HL-60 (cell line): ENCODE results near the gene INKA2.

ENCODE experiments used
- DNase-seq, 2 experiments: peaks; one replicate each; pipeline ENCODE4 v3.0.0-alpha.2; 2010 to 2020; ENCODE audit warnings: low read depth in 1 of 2, low spot score in 1 of 2
- H3K27ac ChIP-seq: fragments of 250-450 bp; sonication (Bioruptor Pico); replicated peaks from 2 replicates; pipeline ENCODE4 v1.5.1; 2020; ENCODE audit warnings: mild to moderate bottlenecking, moderate library complexity
- H3K27me3 ChIP-seq: fragments of 250-450 bp; sonication (Bioruptor Pico); 2 replicates; pipeline ENCODE4 v1.5.1; 2021; ENCODE audit warnings: mild to moderate bottlenecking, moderate library complexity; ENCODE audit not compliant: insufficient read depth, poor library complexity, severe bottlenecking
- H3K4me3 ChIP-seq: replicated peaks from 2 replicates; pipeline ENCODE4 v1.5.1; 2011; ENCODE audit warnings: mild to moderate bottlenecking, control low read depth, low read length; ENCODE audit not compliant: insufficient read depth
- GABPA ChIP-seq: IDR thresholded peaks from 2 replicates; pipeline ENCODE4 v1.6.1; 2012; ENCODE audit warnings: low read depth
- POLR2AphosphoS5 ChIP-seq: IDR thresholded peaks from 2 replicates; pipeline ENCODE4 v1.6.1; 2012; ENCODE audit warnings: low read depth
- REST ChIP-seq: IDR thresholded peaks from 2 replicates; pipeline ENCODE4 v1.6.1; 2012; ENCODE audit warnings: low read depth; ENCODE audit not compliant: insufficient replicate concordance
- SPI1 ChIP-seq: IDR thresholded peaks from 2 replicates; pipeline ENCODE4 v1.6.1; 2012; ENCODE audit warnings: low read depth, mild to moderate bottlenecking, borderline replicate concordance
- TF ChIP-seq, protein P1 (sequence below): IDR thresholded peaks from one replicate; pipeline ENCODE4 v1.5.1; 2011; ENCODE audit warnings: low read length, control low read depth, inconsistent platforms; ENCODE audit not compliant: insufficient read depth

Gene INKA2

GRCh38 chr1:111779546-111779945 lies 40.4 kb upstream of the INKA2 start:
- H3K27me3 ChIP-seq = no peaks in the 10 kb centered on the region
- DNase-seq = no peak
- TF ChIP-seq REST = no peak
- TF ChIP-seq POLR2AphosphoS5 = no peak
- TF ChIP-seq GABPA = no peak
- TF ChIP-seq SPI1 = no peak
- TF ChIP-seq, protein P1, sequence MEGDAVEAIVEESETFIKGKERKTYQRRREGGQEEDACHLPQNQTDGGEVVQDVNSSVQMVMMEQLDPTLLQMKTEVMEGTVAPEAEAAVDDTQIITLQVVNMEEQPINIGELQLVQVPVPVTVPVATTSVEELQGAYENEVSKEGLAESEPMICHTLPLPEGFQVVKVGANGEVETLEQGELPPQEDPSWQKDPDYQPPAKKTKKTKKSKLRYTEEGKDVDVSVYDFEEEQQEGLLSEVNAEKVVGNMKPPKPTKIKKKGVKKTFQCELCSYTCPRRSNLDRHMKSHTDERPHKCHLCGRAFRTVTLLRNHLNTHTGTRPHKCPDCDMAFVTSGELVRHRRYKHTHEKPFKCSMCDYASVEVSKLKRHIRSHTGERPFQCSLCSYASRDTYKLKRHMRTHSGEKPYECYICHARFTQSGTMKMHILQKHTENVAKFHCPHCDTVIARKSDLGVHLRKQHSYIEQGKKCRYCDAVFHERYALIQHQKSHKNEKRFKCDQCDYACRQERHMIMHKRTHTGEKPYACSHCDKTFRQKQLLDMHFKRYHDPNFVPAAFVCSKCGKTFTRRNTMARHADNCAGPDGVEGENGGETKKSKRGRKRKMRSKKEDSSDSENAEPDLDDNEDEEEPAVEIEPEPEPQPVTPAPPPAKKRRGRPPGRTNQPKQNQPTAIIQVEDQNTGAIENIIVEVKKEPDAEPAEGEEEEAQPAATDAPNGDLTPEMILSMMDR = no peak
- H3K4me3 ChIP-seq = no peak overlapping the region
- no peak overlapping the region for H3K27ac ChIP-seq

GRCh38 chr1:111778541-111779051 lies 39.4 kb upstream of the INKA2 start:
- TF ChIP-seq REST = no peak
- no peak for TF ChIP-seq POLR2AphosphoS5
- TF ChIP-seq, protein P1 = no peak
- TF ChIP-seq GABPA = no peak
- TF ChIP-seq SPI1 = no peak
- no peak overlapping the region for H3K27ac ChIP-seq
- no peak for DNase-seq
- H3K4me3 ChIP-seq = no peak overlapping the region
- no peaks in the 10 kb centered on the region for H3K27me3 ChIP-seq

DNA sequence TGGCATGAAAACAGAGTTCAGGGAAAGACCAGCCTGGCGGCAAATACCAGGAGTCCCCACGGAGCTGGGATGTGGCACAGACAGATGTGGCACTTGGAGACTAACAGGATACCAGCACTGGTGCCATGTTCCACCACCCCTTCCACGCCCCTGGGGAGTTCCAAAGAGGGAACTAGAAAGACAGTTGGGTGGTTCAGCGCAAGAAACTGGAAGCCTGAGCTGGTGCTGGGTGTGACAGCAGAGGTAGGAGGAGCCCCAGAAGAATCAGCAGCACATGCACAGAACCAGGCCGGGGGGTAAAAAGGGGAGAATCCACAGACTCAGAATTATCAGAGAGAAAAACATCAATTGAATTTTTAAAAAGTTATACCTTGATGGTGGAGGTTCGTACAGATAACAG lies 38.9 kb upstream of the INKA2 start:
- Histone ChIP-seq H3K27ac (no peak overlapping the region), H3K27me3 (no peaks in the 10 kb centered on the region), H3K4me3 (no peak overlapping the region)
- no peak for DNase-seq
- TF ChIP-seq, protein P1 = no peak
- TF ChIP-seq POLR2AphosphoS5 (no peak), REST (no peak), SPI1 (no peak), GABPA (no peak)
